NCI-H187 (cell line): Measurements from ENCODE around the gene SIPA1L3.

ENCODE experiments used
- DNase-seq, 2 experiments: peaks; one replicate each; lab custom pipeline; 2025; lab: John Stamatoyannopoulos, UW

Gene SIPA1L3

GRCh38 chr19:38234615-38235014, 327.6 kb downstream of the SIPA1L3 start:
- DNase-seq, result no peak

DNA sequence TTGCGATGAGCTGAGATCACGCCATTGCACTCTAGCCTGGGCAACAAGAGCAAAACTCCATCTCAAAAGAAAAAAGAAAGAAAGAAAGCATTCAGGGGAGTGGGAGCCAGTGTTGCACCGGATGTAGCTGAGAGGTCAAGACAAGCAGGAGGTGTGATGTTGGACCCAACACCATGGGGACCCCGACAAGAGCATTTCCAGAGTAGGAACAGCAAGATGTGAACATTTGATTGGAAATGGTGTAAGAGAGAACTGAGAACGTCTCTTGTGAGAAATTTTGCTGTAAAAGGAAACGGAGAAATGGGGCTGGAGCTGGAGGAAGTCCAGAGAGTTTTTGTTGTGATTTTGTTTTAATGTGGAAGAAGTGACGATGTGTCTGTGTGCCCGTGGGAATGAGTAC, 332.8 kb downstream of the SIPA1L3 start:
- no peak for DNase-seq

GRCh38 chr19:38243279-38243673, 336.3 kb downstream of the SIPA1L3 start:
- DNase-seq, result no peak

- DNase-seq, result no peak
These were observed 339.0 kb downstream of the SIPA1L3 start for GRCh38 chr19:38245826-38246498.

DNA sequence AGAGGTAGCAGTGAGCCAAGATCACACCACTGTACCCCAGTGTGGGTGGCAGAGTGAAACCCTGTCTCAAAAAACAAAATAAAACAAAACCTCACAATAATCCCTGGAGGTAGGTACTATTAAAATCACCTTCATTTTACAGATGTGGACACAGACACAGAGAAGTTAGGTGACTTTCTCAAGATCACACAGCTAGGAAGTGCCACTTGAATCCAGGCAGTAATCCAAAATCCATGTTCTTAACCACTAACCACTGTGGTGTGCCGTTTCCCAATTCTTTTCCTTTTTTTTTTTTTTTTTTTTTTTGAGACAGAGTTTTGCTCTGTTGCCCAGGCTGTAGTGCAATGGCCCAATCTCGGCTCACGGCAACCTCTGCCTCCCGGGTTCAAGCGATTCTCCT, 340.1 kb downstream of the SIPA1L3 start:
- no peak for DNase-seq

- DNase-seq, result no peak
These were observed 340.8 kb downstream of the SIPA1L3 start for GRCh38 chr19:38247734-38248268.

DNA sequence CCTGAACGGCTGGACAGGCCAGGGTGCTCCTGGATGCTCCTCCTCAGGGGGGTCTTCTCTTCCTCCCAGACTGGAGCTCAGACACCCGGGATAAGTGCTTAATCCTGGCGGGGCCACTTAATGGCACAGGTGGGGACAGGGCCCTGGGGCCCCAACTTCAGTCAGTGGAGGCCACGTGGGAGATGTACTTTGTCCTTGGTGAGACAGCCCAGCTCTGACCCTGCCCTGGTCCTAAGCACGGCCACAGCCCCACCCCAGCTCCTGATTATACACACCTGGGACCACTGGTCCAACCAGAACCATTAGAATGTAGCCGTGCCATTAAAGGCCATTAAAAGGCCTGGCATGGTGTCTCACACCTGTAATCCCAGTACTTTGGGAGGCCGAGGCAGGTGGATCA, 341.4 kb downstream of the SIPA1L3 start:
- DNase-seq, result no peak

DNA sequence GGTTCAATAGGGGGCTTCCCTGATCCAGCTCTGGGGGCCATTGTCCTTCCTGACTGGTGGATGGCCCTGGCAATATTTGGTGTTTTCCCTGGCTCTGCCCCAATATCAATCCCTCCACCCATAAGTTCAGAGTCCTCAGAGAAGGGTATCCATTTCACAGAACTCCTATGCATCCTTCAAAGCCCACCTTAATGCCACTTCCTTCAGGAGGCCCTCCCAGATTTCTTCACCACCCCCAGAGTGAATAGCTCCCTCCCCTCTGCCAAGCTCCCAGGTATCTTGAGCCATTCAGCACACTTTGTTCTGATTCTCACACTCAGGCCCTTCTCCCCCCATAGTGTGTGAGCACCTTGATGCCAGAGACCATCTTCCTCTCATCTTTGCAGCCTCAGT, 343.4 kb downstream of the SIPA1L3 start:
- no peak for DNase-seq

- no peak for DNase-seq
These were observed 344.0 kb downstream of the SIPA1L3 start for GRCh38 chr19:38250821-38251563.

- DNase-seq, result no peak
These were observed 344.6 kb downstream of the SIPA1L3 start for GRCh38 chr19:38251564-38252051.

DNA sequence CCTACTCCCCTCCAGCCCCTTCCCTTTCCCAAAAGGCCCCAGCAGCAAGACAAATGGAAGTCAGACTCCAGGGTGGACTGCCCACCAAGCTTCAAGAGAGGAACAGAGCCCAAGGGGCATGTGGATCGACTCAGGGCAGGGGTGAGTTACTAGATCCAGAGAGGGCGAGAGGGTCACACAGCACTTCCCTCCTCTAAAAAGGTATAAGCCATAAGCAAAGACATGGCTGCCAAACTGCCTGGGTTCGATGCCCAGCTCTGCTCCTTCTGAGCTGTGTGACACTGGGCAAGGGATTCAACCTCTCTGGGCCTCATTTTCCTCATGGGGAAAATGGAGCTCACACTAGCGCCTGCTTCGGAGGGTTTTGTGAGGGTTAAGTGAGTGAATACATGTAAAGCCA, 345.4 kb downstream of the SIPA1L3 start:
- no peak for DNase-seq

DNA sequence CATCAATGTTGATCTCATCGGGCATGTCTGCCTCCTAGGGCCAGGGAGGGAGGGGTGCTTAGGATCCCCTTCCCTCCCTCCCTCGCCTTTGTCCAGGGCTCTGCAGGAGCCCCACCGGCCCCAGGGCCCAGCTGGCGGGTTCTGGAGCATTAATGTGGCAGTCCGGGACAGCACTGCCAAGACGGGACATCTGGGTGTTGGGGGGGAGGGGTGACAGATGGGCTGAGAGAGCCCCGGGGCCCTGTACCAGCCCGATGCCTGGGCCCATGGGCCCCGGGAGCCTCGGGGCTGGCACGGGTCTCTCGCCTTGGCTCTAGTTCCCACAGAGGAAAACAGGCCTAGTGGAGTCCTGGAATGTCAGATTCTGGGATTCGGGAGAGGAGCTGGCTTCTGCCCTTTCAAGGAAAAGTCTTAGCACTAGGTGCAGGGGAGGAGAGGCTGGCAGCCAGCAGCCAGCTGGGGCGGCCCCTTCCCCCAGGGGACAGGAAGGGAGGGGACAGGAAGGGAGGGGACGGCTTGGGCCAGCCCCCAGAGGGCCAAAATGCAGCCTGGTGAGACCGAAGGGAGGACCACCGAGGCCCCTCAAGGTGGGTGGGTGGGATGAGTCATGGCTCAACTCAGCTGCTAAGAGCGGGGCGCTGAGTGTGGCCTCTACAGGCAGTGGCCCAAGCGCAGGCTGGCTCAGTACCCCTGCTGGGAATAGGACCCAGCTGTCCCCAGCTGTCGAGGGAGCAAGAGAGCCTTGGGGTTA, 346.1 kb downstream of the SIPA1L3 start:
- DNase-seq, result no peak

GRCh38 chr19:38253788-38254187, 346.8 kb downstream of the SIPA1L3 start:
- no peak for DNase-seq

DNA sequence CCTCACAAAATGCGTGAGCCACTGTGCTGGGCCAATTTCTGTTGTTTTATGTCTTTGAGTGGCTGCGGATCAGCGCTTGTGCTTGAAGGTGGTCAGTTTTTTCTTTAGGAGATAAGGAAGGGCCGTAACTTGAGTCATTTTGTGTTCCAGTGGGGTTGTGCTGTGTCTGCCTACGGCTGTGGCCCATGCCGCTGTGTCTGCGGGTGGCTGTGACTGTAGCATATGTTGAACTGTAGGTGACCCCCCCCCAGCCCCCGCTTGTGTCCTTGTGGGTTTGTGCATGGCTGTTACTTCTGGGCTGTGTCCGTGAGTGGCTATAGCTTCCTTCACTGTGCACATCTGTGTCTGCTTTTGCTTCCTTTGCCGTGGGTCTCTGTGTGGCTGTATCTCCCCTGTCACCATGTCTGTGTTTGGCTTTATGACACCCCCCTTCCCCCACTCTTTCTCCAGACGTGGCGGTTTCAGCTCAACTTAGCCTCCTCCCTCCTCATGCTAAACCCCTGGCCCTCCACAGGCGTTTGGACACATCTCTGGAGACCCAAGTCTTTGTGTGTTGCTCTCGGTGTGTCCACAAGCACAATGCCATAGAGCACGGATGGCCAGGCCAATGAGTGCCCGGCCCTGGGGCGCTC, 348.5 kb downstream of the SIPA1L3 start:
- no peak for DNase-seq
